Large intestine (tissue), 3 donors: ENCODE data around the gene CBL. TPM values are rescaled to one million over a fixed set of nuclear protein-coding genes. Genes with fewer than 3 reads are reported as not detected.

ENCODE experiments used
- DNase-seq, 2 donors: peaks; one replicate each; pipeline versions ENCODE4 v3.0.0 to v3.0.0-alpha.2; 2013
- H3K27ac ChIP-seq: one replicate; pipeline ENCODE4 v1.5.1; 2013; ENCODE audit warnings: low read length
- H3K27me3 ChIP-seq: 2 replicates; pipeline ENCODE4 v1.6.1; 2013; ENCODE audit warnings: low read length; ENCODE audit not compliant: control insufficient read depth, insufficient read depth
- H3K36me3 ChIP-seq: 2 replicates; pipeline ENCODE4 v1.6.1; 2013; ENCODE audit warnings: low read length; ENCODE audit not compliant: control insufficient read depth, insufficient read depth
- H3K4me1 ChIP-seq: one replicate; pipeline ENCODE4 v1.6.1; 2013; ENCODE audit warnings: low read length; ENCODE audit not compliant: control insufficient read depth, insufficient read depth
- H3K4me3 ChIP-seq: one replicate; pipeline ENCODE4 v1.5.1; 2013; ENCODE audit warnings: low read length
- H3K9me3 ChIP-seq: one replicate; pipeline ENCODE4 v1.6.1; 2013; ENCODE audit warnings: mild to moderate bottlenecking, low read depth, low read length, moderate library complexity; ENCODE audit not compliant: control insufficient read depth
- WGBS: methylation state at CpG from one replicate; pipeline ENCODE4 v1.1.5; 2013; ENCODE audit warnings: low lambda C conversion rate; ENCODE audit not compliant: insufficient coverage; 5-methylcytosine and 5-hydroxymethylcytosine counted together
- polyA plus RNA-seq: library from polyadenylated mRNA; unstranded; fragments of 120-200 nt; gene quantifications from one replicate; pipeline ENCODE4 v1.2.1, GENCODE V29; 2013

Gene CBL
- polyA plus RNA-seq, 1 donor, result 12.7 TPM

DNA sequence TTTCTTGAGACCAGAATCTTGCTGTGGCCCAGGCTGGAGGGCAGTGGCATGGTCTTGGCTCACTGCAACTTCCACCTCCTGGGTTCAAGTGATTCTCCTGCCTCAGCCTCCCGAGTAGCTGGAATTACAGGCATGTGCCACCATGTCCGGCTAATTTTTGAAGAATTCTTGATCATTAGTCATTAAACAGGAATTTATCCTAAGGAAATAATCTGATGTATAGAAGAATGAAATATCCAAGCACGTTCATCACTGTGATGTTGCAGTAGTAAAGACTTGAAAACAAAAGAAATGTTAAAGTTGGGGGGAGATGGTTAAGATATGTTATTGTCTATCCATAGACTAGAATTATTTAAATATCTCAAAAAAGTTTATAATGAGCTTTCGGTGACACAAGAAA is 23.6 kb downstream of the CBL start:
- WGBS, result no CpG with 5 or more reads among the region's 4 CpGs
- no peaks in the 10 kb centered on the region for H3K9me3 ChIP-seq

GRCh38 chr11:119236490-119236889 is 30.4 kb downstream of the CBL start:
- H3K4me3 ChIP-seq, result no peak overlapping the region
- no peaks in the 10 kb centered on the region for H3K4me1 ChIP-seq
- no peak overlapping the region for H3K27ac ChIP-seq
- H3K9me3 ChIP-seq, result no peaks in the 10 kb centered on the region
- H3K36me3 ChIP-seq, result peaks cover 20% of the 10 kb centered on the region
- H3K27me3 ChIP-seq, result no peaks in the 10 kb centered on the region
- no peak for DNase-seq

More for the DNA sequence above, 23.6 kb downstream of the CBL start:
- Histone ChIP-seq H3K4me1 (no peaks in the 10 kb centered on the region), H3K27me3 (no peaks in the 10 kb centered on the region), H3K27ac (no peak overlapping the region), H3K36me3 (peaks cover 14% of the 10 kb centered on the region), H3K4me3 (no peak overlapping the region)
- DNase-seq, result no peak

DNA sequence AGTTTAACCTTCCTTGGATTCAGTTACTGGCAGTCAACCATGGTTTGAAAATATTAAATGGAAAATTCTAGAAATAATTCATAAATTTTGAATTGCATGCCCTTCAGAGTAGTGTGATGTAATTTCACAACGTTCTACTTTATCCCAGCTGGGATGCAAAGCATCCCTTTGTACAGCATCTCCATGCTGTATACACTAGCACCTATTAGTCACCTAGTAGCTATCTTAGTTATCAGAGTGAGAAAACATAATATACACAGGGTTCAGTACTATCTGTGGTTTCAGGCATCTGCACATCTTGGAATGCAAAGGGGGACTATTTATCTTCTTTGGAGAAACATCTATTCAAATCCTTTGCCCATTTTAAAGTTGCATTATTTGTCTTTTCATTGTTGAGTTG is 30.8 kb downstream of the CBL start:
- Histone ChIP-seq H3K36me3 (peaks cover 20% of the 10 kb centered on the region), H3K4me3 (no peak overlapping the region), H3K27me3 (no peaks in the 10 kb centered on the region), H3K4me1 (no peaks in the 10 kb centered on the region), H3K27ac (no peak overlapping the region), H3K9me3 (no peaks in the 10 kb centered on the region)
- DNase-seq, result no peak
- WGBS, result no CpG with 5 or more reads among the region's 1 CpG

DNA sequence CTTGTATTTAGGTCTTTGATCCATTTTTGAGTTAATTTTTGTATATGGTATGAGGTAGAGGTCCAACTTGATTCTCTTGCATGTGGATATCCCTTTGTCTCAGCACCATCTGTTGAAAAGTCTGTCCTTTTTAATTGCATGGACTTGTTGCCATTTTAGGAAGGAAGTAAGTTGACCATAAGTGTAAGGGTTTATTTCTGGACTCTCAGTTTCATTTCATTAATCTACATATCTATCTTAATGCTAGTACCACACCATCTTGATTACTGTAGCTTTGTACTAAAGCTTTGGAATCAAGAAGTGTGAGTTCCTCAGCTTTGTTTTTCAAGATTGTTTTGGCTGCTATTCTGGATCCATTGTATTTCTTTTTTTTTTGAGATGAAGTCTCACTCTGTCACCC is 31.4 kb downstream of the CBL start:
- no peaks in the 10 kb centered on the region for H3K4me1 ChIP-seq
- peaks cover 17% of the 10 kb centered on the region for H3K36me3 ChIP-seq
- DNase-seq, result no peak
- H3K4me3 ChIP-seq, result no peak overlapping the region
- H3K27me3 ChIP-seq, result no peaks in the 10 kb centered on the region
- no peak overlapping the region for H3K27ac ChIP-seq
- no peaks in the 10 kb centered on the region for H3K9me3 ChIP-seq

DNA sequence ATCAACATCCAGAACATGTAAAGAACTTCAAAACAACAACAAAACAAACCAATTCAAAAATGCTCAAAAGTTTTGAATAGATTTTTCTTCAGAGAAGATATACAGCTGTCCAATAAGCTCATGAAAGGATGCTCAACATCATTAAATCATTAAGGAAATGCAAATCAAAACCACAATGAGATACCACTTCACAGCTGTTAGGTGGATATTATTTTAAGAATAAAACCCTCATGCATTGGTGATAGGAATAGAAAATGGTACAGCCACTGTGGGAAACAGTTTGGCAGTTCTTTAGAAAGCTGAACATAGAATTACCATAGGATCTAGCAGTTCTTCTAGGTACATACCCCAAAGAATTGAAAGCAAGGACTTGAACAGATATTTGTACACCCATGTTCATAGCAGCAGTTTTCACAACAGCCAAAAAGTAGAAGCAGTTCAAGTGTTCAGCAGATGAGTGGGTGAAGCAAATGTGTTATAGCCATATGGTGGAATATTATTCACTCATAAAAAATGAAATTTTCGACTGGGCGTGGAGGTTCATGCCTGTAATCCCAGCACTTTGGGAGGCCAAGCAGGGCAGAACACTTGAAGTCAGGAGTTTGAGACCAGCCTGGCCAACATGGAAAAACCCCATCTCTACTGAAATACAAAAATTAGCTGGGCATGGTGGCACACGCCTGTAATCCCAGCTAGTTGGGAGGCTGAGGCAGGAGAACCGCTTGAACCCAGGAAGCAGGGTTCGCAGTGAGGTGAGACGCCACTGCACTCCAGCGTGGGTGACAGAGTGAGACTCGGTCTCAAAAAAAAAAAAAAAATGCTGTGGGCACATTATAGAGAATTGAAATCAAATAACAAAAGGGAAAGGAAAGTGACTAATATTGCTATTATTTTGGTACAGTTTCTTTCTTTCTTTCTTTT is 42.9 kb downstream of the CBL start:
- no peak overlapping the region for H3K27ac ChIP-seq
- 98% methylated on average over 5 of the region's 8 CpGs for WGBS
- no peaks in the 10 kb centered on the region for H3K9me3 ChIP-seq
- peaks cover 4% of the 10 kb centered on the region for H3K36me3 ChIP-seq
- no peaks in the 10 kb centered on the region for H3K27me3 ChIP-seq
- no peak for DNase-seq
- H3K4me1 ChIP-seq, result no peaks in the 10 kb centered on the region
- no peak overlapping the region for H3K4me3 ChIP-seq

GRCh38 chr11:119249671-119250010 is 43.5 kb downstream of the CBL start:
- H3K9me3 ChIP-seq, result no peaks in the 10 kb centered on the region
- H3K27ac ChIP-seq, result no peak overlapping the region
- WGBS, result no CpG with 5 or more reads among the region's 1 CpG
- H3K27me3 ChIP-seq, result no peaks in the 10 kb centered on the region
- peaks cover 4% of the 10 kb centered on the region for H3K36me3 ChIP-seq
- no peak overlapping the region for H3K4me3 ChIP-seq
- no peak for DNase-seq
- no peaks in the 10 kb centered on the region for H3K4me1 ChIP-seq

GRCh38 chr11:119251114-119251513 is 45.0 kb downstream of the CBL start:
- H3K27ac ChIP-seq, result no peak overlapping the region
- no peaks in the 10 kb centered on the region for H3K27me3 ChIP-seq
- H3K4me1 ChIP-seq, result no peaks in the 10 kb centered on the region
- H3K4me3 ChIP-seq, result no peak overlapping the region
- H3K9me3 ChIP-seq, result no peaks in the 10 kb centered on the region
- DNase-seq, result no peak
- 40% methylated on average over 1 of the region's 3 CpGs for WGBS
- H3K36me3 ChIP-seq, result peaks cover 9% of the 10 kb centered on the region

GRCh38 chr11:119254239-119254638 is 48.1 kb downstream of the CBL start:
- peaks cover 9% of the 10 kb centered on the region for H3K36me3 ChIP-seq
- no peak for DNase-seq
- no peaks in the 10 kb centered on the region for H3K4me1 ChIP-seq
- no peak overlapping the region for H3K4me3 ChIP-seq
- WGBS, result no CpG with 5 or more reads among the region's 5 CpGs
- no peaks in the 10 kb centered on the region for H3K27me3 ChIP-seq
- H3K9me3 ChIP-seq, result no peaks in the 10 kb centered on the region
- no peak overlapping the region for H3K27ac ChIP-seq

GRCh38 chr11:119258180-119258579 is 52.0 kb downstream of the CBL start:
- Histone ChIP-seq H3K9me3 (no peaks in the 10 kb centered on the region), H3K27me3 (no peaks in the 10 kb centered on the region), H3K4me3 (no peak overlapping the region), H3K27ac (no peak overlapping the region), H3K36me3 (peaks cover 5% of the 10 kb centered on the region), H3K4me1 (no peaks in the 10 kb centered on the region)
- 95% methylated on average over 2 of the region's 5 CpGs for WGBS
- DNase-seq, result no peak

- Histone ChIP-seq H3K27ac (no peak overlapping the region), H3K9me3 (no peaks in the 10 kb centered on the region), H3K4me1 (no peaks in the 10 kb centered on the region), H3K36me3 (peaks cover 5% of the 10 kb centered on the region), H3K4me3 (no peak overlapping the region), H3K27me3 (no peaks in the 10 kb centered on the region)
- no peak for DNase-seq
- WGBS, result no CpG with 5 or more reads among the region's 3 CpGs
These were observed 52.8 kb downstream of the CBL start for GRCh38 chr11:119258983-119259382.

DNA sequence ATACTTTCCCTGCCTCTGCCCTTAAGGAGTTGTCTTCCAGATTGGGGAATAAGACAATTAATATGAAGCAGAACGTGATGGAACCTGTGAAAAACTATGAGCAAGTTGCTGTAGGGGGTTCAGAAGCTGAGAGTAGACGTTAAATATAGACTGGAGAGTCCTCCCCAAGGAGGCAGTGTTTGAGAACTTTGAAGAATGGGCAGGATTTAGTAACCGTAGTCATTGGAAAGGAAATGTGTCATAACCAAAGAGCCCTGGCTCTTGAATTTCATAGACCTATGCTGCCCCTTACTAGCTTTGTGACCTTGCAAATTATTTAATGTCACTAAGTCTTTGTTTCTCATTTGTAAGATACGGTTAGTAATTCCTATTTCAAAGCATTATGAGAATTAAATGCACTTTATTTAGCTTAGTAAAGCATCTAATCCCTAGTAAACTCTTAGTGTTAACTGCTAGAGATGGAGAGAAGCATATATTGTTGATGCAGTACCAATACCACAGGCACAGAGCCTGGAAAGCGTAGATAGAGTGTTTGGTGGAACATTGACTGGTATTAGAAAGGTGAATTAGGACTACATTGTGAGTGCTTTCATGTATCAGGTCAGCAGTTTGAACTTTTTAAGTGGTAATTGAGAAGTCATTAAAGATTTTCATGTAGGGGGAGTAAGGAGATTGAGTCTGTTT is 56.7 kb downstream of the CBL start:
- DNase-seq, result no peak
- Histone ChIP-seq H3K4me3 (no peak overlapping the region), H3K9me3 (no peaks in the 10 kb centered on the region), H3K36me3 (no peaks in the 10 kb centered on the region), H3K27me3 (no peaks in the 10 kb centered on the region), H3K27ac (no peak overlapping the region), H3K4me1 (no peaks in the 10 kb centered on the region)
- 100% methylated on average over 1 of the region's 5 CpGs for WGBS
